Measurements from ENCODE around the gene SMOC2.

Gene SMOC2

DNA sequence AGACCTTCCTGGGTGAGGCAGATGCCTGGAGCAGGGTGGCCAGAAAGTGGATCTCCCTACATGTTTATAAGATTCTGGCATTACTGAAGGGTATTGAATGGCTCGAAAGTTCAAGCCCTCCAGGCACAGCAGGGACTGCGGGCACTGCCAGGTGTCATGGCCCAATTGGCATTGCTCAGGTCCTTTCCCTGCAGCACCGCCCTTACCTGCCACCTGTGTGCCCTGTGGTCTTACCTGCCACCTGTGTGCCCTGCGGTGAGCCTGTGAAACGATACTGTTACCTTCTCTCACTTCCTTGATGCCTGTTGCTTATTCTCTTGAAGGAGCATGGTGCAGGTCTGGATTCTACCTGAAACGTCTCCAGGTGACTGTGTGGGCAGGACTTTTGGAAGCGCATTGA, 32.2 kb downstream of the SMOC2 start:
- DNase-seq (ENCODE audit: extremely low spot score, insufficient read length, low read depth) (no peak), FAIRE-seq (no peak)

DNA sequence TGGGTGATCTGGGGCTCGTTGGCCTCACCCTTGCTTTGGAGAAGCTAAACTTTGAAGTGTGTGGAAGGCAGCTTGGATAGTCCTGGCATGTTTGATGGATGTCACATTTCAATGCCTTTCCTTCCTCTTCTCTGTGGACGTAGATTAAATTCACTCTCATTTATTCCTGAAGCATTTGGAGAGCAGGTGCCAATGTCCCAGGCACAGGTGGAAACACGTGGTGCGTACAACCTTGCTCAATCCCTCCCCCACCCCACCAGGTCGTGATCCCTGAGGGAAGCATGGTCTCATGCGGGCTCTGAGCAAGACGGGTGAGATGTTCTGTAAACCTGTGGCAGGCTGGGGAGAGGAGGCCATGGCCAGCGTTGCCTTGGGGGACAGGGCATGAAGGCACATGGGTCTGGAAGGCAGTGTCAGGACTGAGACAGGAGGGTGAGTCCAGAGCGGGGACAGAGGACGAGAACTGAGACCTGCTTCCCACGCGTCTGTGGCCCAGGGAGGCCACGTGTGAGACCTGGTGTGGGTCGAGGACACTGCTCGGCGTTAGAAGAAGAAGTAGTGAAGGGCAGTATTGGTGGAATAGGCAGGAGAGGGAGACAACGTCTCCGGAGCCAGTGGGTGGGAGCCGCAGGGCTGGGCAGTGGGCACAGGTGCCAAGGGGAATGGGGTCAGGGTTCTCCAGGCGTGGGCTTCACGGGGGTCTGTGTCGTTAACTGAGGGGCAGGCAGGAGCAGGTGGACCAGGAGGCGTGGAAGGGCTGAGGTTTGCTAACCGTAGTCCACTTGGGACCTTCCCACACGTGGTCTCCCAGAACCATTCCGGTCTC, 34.4 kb downstream of the SMOC2 start:
- DNase-seq (ENCODE audit: extremely low spot score, insufficient read length, low read depth), result no peak
- FAIRE-seq, result no peak

DNA sequence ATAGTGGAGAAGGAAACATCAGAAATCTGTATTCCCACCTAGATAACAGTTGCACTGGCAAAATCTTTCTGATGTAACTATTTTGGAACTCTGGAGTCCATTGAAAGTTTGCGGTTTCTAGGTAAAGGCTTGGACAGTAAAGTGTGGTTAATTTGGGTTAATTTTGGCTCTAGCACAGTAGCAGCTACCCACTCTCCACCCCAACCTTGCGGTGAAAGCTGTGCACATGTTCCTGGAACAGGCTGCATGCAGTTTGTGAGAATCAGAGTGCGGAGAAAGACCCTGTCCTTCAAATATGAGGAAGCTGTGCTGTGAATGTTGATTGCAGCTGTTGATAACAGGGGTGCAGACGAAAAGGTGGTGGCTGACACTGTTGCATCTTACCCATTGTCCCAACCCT, 38.4 kb downstream of the SMOC2 start:
- no peak for DNase-seq (ENCODE audit: extremely low spot score, insufficient read length, low read depth)
- FAIRE-seq, result no peak

DNA sequence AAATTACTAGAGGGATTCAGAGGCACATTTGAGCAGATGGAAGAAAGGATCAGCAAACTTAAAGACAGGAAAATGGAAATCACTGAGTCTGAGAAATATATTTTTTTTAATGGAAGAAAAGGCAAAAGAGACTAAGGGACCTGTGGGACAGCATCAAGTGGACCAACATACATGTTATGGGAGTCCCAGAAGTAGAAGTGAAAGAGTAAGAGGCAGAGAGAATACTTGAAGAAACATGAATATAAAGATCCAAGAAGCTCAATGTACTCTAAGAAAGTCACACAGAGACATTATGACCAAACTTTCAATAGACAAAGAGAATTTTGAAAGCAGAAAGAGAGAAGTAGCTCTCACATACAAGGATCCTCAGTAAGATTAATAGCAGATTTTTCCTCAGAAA, 39.5 kb downstream of the SMOC2 start:
- FAIRE-seq, result no peak
- DNase-seq (ENCODE audit: extremely low spot score, insufficient read length, low read depth), result no peak

DNA sequence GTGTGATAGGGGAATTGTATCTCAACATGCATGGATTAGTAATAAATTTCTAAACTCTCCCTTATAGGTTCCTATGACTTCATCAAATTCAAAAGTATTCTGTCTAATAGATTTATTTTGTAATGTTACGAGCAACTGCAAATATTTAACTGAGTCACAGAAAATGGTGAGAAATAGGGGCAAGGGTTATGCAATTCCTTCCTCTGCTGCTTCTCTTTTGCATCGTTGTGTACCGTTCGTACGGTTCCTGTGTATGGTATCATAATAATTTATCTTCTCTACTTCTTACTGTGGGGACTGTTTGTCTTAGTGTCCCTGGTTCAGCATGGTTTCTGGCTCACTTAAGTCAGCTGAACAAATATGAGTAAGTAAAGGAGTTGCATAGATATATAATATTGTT, 44.8 kb downstream of the SMOC2 start:
- FAIRE-seq, result no peak
- no peak for DNase-seq (ENCODE audit: extremely low spot score, insufficient read length, low read depth)

DNA sequence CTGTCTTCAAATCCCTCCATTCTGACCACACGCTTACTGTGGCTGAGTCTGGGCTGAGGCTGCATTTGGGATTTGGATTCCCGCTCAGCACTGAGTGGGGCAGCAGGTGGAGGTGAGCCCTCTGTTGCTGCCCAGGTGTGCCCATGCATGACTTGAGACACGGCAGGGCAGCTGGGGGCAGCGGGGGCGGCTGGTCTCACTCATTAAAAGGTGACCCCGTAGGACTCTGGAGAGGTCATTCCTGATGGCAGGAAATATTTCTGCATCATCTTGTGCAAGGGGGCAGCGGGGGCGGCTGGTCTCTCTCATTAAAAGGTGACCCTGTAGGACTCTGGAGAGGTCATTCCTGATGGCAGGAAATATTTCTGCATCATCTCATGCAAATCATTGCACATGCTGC, 49.8 kb downstream of the SMOC2 start:
- FAIRE-seq, result no peak
- DNase-seq (ENCODE audit: extremely low spot score, insufficient read length, low read depth), result no peak

DNA sequence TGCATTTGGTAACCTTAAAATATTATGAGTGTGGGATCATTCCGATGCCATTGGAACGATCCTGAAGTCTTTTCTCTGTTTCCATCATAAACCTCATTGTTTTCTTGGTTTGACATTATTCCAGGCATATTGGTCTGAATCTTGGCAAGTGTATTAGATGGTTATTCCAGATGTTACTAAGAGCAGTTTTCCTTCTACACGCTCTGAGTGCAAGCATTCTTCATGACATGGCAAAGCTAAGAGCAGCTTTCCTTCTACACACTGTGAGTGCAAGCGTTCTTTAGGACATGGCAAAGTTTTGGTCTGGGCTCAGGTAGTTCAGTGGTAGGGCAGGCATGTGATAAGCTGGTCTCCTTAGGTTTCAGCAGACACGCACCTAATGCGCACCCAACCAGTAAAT, 53.0 kb downstream of the SMOC2 start:
- DNase-seq (ENCODE audit: extremely low spot score, insufficient read length, low read depth) (no peak), FAIRE-seq (no peak)

DNA sequence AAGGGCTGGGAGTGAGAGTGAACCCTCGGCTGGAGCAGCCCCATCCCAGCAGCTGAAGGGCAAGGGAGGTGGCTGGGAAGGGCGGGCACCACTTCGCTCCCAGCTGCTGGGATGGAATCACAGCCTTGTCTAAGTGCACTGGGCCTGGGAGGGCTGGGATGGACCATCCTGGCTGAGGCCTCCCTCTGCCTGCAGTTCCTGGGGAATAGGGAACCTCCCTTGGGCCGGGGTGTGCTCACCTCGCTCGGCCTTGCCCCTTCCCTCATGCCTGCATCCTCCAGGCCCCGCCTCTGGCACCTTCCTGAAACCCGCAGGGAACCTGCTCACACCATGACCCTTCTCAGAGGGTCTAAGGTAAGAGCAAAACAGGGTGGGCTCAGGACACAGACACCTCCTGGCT, 53.7 kb downstream of the SMOC2 start:
- no peak for DNase-seq (ENCODE audit: extremely low spot score, insufficient read length, low read depth)
- FAIRE-seq, result no peak

DNA sequence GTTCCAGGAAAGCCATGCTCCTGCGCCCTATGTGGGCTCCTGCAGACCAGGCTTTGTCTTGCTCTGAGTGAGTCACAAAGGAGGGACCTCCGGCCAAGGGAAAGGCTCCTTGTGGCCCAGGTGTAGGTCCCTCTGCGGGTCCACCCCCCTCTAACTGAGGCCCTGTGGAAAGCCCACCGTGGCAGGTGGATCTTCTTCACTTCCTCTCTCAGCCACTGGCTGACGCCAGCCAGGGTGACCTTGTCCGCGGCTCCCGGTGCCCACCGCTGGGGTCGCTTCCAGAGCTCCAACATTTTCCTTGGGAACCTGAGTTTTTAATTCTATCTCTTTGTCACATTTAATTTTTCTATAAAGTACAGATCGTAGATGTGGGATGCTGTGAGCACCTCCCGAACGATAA, 54.1 kb downstream of the SMOC2 start:
- no peak for DNase-seq (ENCODE audit: extremely low spot score, insufficient read length, low read depth)
- FAIRE-seq, result no peak

DNA sequence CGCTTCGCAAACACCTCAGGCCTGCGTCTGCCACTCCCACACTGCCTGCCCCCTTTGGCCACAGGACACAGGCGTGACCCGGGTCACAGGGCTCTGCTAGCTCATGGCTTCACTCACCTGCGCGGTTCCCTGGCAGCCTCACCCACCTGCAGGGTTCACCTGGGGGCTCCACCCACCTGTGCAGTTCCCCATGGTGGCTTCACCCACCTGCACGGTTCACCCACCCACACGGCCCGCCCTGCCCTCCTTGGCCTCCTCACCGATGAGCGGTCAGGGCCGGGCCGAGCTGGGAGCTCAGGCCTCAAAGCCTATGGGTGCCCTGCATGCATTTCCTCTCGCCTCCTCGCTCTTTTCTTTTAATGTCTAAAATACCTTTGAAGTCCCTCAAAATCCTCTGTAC, 54.7 kb downstream of the SMOC2 start:
- DNase-seq (ENCODE audit: extremely low spot score, insufficient read length, low read depth), result no peak
- no peak for FAIRE-seq

DNA sequence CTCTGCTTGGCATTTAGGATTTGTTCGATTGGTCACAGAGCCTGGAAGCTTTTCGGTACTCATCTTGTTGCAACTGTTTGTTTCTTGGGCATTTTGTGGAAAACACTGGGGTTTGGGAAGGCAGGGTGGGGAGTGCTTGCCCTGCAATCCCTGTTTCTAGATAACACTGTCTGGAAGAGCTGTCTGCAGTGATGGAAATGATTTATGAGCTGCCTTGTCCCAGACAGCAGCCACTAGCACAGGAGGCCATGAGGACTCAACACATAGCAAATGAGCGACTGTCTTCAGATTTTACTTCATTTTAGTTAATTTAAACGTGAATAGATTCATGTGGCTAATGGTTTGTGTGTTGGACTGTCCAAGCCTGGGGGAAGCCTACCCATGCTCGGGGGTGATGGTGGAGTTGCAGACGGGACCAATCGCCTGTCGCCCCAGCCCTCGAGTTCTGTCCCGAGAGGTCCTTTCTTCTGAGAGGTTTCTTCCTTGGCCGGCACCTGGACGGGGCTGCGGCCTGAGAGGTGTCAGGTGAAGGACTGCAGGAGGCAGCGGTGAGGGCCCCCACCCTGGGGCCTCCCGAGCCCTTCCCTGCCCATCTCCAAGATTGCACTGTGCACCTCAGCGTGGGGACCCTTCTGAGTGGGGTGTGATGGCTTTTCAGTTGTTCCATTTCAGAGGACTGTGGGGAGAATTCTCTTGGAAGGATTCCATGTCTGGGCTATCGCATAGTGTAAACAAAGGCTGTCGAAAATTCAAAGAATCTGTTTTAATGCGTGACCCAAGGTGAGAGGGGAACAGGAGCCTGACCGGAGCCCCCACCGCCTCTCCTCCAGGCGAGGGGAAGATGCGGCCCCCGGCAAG, 55.4 kb downstream of the SMOC2 start:
- DNase-seq (ENCODE audit: extremely low spot score, insufficient read length, low read depth) (no peak), FAIRE-seq (no peak)

DNA sequence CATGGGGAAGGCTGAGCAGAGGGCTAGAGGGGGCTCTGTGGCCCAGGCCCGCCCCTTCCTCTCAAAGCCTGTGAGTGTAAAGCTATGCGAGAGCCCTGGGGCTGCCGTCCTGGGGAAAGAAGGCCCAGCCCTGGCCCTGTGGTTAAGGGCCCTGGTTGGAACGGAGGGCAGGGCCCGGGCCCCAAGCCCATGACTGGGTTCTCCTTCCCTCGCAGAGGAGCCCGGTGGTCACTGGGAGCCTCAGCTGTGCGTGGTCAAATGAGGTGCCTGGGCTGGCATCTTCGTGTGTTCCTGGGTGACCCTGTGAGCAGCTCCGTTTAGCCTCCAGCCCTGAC, 56.0 kb downstream of the SMOC2 start:
- FAIRE-seq (no peak), DNase-seq (ENCODE audit: extremely low spot score, insufficient read length, low read depth) (no peak)

DNA sequence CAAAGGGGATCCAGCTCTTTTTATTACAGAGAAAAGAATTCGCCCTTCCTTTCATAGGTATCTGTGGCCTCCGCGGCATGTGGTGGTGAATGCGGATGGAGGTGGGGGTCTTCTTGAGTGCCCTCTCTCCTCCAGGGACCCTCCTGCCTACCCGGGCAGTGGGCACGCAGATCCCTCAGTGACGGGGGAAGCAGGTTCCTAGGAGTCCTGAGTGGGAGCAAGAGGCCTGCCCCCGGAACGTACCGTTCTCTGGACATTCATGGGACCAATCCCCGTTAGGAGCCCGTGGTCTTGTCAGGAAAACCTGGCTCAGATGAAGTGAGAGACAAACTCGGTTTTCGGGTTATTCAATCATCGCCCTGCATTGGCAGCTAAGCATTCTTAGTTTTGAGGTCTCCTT, 56.4 kb downstream of the SMOC2 start:
- DNase-seq (ENCODE audit: extremely low spot score, insufficient read length, low read depth) (no peak), FAIRE-seq (no peak)

DNA sequence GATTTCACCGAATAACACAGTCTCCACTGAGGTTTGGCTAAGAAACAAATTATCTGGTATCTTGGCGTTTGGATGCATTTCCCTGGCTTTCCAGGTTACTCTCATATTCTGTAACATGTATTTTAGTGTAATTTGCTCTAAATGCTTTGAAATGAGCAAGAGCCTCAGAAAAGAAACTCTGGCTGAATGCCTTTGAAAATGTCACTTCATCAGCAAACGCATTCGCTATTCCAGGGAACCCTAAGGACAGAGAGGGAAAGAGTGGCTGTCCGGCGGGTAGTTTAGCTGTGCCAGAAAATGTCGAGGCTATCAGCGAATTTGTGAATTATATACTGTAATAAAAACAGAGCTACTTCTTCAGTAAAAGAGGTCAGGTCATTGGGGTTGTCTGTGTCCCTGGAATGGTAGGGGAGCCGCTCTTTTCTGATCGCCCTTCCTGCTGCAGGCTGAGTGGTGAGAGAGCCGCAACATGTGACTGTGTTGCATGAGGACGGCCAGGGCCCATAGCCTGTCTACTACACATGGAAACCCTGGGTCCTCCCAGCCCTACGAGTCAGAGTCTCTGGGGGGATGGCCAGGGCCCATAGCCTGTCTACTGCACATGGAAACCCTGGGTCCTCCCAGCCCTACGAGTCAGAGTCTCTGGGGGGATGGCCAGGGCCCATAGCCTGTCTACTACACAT, 57.3 kb downstream of the SMOC2 start:
- no peak for FAIRE-seq

DNA sequence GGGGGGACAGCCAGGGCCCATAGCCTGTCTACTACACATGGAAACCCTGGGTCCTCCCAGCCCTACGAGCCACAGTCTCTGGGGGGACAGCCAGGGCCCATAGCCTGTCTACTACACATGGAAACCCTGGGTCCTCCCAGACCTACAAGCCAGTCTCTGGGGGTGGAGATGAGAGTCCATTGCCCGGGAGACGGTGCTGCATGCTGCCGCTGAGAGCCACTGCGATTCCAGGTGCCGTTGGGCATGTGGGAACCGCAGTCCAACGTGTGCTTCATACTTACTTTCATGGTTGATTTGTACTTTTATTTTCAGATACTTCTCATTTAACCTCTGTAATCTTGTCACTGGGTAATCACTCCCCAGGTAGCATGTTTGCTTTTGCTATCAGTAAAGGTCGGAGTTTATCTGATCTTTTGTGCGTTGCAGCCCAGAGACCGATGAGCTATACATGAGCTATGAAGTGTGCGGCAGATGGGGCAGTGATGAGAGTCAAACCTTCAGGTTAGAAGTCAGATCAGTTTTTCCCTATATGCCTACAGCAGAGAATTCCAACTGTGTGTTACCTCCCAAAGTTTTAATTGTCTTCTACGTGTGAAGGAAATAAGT, 58.2 kb downstream of the SMOC2 start:
- FAIRE-seq, result no peak
- no peak for DNase-seq (ENCODE audit: extremely low spot score, insufficient read length, low read depth)

More for the DNA sequence above, 57.3 kb downstream of the SMOC2 start:
- DNase-seq (ENCODE audit: extremely low spot score, insufficient read length, low read depth), result no peak

DNA sequence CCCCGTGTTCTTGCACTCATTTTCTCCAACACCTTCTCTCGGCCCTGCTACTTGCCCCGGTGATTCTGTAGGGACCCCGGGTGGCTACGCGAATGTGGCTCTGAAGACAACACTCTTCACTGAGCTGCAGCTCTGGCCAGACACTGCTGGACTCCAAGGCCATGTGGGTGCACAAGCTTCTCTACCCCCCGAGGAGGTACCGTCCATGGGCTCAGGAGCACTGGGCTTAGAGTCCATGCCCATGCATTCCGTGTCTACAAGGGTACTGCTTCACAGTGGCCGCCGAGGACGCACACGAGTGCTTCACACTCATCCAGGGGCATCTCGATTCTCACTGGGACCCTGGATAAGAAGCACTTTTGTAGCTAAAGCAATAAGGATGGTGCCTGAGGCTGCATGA, 59.5 kb downstream of the SMOC2 start:
- FAIRE-seq (no peak), DNase-seq (ENCODE audit: extremely low spot score, insufficient read length, low read depth) (no peak)

DNA sequence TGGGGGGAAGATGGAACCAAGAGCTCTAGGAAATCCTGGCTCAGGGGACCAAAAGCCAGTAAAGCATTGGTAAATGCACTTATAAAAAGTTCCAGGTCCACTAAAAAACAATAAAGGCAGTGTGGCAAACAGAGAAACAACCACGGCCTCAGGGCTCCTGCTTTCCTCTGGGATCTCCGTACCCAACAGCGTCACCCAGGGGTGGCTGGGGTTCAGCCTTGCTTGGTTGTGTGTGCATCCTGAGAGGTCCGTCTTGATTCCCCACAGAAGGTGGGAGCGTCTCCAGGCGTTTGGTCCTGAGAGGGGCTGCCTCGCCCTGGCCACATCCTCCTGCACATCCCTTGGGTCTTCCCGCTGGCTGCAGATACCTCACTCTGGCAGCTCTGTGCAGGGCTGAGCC, 60.6 kb downstream of the SMOC2 start:
- FAIRE-seq, result no peak

DNA sequence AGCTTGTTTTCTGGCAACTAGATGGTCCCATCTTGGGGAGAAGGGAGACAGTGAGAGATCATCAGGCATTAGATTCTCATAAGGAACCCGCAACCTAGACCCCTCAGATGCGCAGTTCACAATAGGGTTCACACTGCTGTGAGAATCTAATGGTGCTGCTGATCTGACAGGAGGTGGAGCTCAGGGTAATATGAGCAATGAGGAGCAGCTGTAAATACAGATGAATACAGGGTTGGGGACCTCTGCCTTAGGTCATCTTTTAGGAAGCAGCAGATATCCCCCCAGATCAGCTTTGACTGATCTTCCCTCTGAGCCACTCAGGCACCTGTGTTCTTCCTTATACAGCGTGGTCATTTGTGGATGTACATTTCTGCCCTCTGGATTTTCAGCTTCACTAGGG, 63.4 kb downstream of the SMOC2 start:
- FAIRE-seq, result no peak
- no peak for DNase-seq (ENCODE audit: extremely low spot score, insufficient read length, low read depth)

More for the DNA sequence above, 60.6 kb downstream of the SMOC2 start:
- no peak for DNase-seq (ENCODE audit: extremely low spot score, insufficient read length, low read depth)

DNA sequence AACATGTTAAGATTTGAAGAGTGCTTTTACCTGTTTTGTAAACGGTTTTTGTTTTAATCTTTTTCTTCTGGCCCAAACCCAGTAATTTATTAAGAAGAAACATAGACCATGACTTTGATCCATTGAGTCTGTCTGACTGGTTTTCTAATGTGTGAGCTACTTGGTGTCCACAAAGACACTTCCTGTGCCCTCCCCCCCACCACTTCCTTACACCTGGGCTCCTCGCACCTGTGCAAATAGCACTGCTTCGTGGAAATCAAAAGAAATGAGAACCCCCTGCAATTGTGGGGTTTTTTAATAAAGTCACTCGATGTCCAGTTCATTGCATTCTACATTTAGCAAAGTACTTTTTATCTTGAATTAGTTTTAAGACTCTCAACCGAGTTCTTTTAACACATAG, 65.5 kb downstream of the SMOC2 start:
- FAIRE-seq (no peak), DNase-seq (ENCODE audit: extremely low spot score, insufficient read length, low read depth) (no peak)

DNA sequence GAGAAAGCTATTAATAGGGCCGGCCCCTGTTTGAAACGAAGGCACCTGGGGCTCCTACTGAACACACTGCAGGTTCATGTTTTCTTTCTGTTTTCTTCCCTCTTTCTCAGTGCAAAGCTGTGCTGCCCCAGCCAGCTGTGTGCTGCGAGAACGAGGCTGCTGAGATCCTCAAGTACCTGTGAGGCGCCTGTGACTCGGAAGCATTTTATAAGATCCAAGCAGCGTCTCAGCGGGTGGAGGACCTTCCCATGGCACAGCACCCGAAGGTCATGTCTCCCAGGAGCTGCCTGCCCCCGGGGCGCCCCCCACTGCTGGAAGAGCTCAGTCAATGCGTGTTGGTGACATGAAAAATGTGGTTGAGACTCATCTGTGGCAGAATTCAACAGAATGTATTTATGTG, 66.3 kb downstream of the SMOC2 start:
- no peak for DNase-seq (ENCODE audit: extremely low spot score, insufficient read length, low read depth)
- FAIRE-seq, result no peak

DNA sequence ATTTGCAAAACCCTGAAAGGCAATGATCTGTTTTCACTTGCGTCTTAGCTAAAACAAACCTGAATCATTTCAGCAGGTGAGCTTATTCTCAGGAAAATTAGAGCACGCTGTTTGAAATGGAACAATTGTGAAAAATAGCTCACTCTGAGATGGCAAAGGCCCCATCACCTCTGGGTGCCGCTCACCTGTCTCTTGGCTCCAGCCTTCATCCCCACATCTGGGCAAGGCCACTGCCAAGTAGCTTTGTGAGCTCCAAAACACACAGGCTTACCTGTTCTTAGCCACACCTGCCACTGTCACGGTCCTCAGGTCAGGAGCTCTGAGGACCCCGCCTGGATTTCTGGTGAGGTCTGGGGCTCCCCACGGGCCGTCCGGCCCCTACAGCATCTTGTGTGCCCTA, 66.7 kb downstream of the SMOC2 start:
- DNase-seq (ENCODE audit: extremely low spot score, insufficient read length, low read depth), result no peak
- no peak for FAIRE-seq

Data from GM18507 (cell line).